Ammon's horn (tissue), 1 donor: ENCODE results near the gene TMEM18.

Experiments used
- DNase-seq: peaks from one replicate; pipeline ENCODE4 v3.0.0-alpha.2; 2016; ENCODE audit warnings: low spot score

Gene TMEM18

DNA sequence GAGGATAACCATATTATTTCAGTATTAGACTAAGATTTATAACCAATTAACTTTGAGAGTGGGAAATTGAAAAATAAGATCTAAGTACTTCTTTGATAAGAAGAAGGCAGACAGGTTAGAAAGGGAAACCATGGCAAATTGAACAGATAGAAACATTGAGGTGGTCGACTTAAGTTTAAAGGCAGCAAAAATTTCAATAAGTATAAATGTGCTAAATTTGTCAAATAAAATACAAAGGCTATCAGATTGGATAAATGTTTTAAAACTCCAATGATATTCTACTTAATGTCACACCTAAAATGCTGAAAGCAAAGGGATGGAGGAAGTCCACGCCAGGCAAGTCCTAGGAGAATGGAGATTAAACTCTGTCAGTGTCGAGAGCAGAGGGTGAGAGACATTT lies 59.2 kb downstream of the TMEM18 start:
- no peak for DNase-seq
